DMS53 (cell line): ENCODE results near the gene SCG3.

Source experiments
- DNase-seq: peaks from one replicate; lab custom pipeline; 2025; lab: John Stamatoyannopoulos, UW

Gene SCG3

GRCh38 chr15:51678096-51678495, 3.2 kb upstream of the SCG3 start:
- no peak for DNase-seq

DNA sequence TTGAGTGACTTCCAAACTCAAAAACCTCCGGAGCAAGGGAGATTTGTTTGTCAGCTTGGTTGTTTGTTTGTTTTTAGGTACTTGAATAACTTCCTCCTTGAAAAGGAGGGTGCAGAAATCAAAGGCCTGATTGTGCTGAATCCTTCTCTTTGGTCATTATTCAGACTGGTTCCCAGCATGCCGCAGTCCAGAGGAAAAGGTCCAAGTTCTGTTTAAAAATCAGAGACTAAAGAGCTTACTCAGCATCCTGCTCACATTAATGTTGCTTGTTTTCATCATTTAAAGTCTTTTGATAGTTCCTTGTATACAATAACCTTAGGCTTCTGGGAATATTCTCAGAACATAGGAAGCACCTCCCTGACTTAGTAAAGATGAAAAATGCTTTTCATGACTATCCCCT, 982 bp upstream of the SCG3 start:
- peak; percentile 17 for DNase-seq

- peak; percentile 53 for DNase-seq
Measured at GRCh38 chr15:51687565-51687964, 6.3 kb downstream of the SCG3 start.

DNA sequence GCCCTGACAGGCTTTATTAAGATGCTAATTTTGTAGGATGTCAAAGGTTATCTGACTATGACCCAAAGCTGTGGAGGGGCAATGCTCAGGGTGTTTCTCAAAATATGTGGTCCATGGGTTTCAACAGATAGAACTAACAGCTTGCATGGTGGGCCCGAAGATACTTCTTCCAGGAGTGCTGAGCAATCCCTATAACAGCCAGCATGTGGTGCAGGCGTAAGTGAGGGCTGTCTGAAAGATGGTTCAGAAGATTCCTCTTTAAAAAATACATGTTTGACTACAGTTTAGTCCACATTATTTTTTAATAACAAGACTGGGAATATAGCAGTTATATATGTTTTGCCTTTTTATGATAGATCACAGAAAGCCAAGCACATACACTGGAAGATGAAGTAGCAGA, 7.6 kb downstream of the SCG3 start:
- DNase-seq: no peak

GRCh38 chr15:51692154-51692553, 10.9 kb downstream of the SCG3 start:
- no peak for DNase-seq

DNA sequence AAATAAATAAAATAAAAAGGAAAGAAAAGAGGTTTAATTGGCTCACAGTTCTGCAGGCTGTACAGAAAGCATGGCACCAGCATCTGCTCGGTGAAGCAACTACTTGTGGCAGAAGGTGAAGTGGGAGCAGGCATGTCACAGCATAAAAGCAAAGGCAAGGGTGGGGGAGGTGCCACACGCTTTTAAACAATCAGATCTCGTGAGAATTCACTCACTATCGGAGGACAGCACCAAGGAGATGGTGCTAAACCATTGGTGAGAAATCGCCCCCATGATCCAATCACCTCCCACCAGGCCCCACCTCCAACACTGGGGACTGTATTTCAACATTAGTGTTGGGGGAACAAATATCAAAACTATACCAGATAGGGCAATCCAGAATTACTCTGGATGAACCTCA, 15.3 kb downstream of the SCG3 start:
- DNase-seq: no peak

DNA sequence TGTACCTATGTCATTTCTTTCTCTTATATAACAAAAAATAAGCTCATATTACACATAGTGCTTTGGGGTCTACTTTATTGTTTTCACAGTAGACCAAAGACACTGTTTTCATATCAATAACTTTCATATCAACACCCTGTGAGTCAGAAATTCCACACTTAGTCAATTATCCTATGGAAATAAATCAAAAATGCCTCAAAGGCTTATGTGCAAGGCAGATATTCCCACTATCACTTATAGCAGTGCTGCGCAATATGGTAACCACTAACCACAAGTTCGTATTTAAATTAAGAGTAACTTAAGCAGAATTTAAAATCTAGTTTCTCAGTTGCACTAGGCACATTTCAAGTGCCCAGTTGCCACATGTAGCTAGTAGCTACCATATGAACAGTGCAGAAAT, 15.9 kb downstream of the SCG3 start:
- no peak for DNase-seq

GRCh38 chr15:51699373-51699772, 18.1 kb downstream of the SCG3 start:
- no peak for DNase-seq

DNA sequence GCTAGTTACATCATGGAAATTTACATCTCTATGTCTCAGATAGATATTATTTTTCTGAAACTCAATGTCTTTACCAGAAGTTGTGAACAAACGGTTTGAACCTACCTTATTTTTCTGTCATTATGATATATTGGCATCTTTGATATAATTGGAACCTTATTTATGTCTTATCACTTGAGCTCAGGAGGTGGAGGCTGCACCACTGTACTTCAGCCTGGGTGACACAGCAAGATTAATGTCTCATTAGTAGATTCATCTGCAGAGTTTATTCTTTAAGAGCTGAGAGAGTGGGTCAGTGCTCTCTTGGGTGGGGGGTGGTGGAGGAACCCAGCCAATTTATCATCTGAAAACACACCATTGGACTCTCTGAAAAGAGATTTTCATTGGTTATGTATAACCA, 21.4 kb downstream of the SCG3 start:
- DNase-seq: no peak

GRCh38 chr15:51706291-51706690, 25.0 kb downstream of the SCG3 start:
- DNase-seq: no peak

GRCh38 chr15:51706926-51707608, 25.8 kb downstream of the SCG3 start:
- peak; percentile 16 for DNase-seq

DNA sequence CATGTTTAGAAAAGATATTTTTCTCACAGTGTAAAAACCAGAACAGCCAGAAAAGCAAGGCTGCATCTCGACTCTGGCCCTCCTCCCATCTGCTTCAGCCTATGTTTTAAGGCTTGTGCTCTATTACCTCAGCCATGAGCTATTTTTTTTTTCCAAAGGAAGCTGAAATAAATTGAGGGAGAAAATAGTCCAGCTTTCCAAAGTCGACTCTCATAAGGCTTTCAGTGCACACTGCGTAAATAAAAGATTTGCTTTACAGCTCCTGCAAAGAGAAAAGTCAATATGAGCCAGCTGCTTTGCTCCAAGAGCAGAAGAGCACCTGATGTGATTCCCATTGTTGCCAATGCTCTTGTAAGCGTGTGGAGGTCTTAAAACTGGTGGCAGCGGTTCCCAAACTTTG, 26.7 kb downstream of the SCG3 start:
- peak; percentile 91 for DNase-seq

GRCh38 chr15:51709031-51709430, 27.7 kb downstream of the SCG3 start:
- peak; percentile 34 for DNase-seq

GRCh38 chr15:51714162-51714561, 32.9 kb downstream of the SCG3 start:
- DNase-seq: no peak

DNA sequence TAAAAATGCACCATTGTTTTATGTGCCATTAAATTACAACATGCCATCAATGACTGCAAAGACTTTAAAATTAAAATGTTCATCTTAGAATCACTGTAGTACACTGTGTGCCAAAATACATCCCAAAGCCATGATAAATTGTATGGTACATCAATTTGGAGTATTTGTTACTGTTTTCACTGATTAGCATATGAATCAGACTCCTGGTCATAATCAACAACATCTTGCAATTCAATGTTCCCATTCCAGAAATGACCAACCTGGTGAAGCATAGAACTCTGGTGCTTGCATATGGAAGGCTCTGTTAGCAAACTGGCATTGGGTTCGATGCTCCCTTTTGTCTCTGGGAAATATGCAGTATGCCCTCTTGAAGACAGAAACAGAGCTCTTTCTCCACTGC, 33.6 kb downstream of the SCG3 start:
- DNase-seq: no peak

DNA sequence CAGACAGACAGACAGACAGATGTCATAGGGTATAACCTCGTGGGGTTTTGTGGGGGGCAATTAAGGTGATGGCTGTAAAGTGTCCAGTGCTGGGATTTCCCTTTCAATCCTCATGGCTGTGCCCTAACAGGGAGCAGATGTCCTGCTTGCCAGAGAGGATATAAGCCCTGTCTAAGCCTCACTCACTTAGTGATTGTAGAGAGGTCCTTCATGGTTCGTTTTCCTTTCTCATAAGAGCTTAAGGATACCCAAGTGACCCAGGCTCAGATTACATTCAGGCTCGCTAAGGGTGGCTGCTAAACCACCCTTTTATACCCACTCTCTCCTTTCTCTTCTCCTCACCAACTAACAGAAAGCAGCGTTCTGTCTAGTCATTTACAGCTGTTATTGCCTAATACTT, 36.9 kb downstream of the SCG3 start:
- peak; percentile 45 for DNase-seq

DNA sequence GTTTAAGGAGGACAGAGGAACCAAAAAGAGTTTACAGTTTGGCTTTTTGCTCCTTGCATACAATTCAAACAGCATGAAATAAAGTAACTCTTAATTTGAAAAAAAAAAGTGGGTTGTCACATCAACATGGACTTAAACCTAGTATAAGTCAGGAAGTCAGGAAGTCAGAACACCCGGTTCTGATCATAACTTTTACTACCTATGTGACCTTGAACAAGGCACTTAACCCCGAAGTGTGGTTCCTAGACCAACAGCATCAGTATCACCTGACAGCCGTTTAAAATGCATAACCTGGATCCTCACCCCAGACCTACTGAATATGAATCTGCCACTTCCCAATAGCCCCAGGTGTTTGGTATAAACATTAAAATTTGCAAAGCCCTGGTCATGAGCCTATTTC, 37.4 kb downstream of the SCG3 start:
- no peak for DNase-seq

DNA sequence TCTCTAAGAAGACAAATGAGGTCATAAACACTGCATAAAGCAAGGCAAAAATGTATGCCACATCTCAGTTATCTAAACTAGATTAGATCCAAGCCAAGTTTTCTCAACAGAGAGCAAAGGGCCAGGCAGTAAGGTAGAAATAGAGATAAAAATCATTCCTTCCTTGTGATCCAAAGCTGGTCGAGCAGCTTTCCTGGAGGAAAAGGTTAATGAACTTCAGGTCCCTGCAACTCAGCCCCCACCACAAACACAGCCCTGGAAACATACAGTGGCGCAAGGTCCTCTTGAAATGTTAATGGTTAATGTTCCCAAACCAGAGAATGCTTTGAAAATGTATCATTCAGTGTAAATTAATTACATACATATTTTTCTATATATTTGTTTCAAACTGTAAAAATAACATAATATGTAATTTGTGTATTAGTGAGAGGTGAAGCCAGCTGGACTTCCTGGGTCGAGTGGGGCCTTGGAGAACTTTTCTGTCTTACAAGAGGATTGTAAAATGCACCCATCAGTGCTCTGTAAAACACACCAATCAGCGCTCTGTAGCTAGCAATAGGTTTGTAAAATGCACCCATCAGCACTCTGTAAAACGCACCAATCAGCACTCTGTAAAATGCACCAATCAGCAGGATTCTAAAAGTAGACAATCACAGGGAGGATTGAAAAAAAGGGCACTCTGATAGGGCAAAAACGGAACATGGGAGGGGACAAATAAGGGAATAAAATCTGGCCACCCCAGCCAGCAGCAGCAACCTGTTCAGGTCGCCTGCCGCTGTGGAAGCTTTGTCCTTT, 39.1 kb downstream of the SCG3 start:
- no peak for DNase-seq

GRCh38 chr15:51721199-51721960, 40.1 kb downstream of the SCG3 start:
- no peak for DNase-seq

- DNase-seq: no peak
Measured at GRCh38 chr15:51724199-51724598, 42.9 kb downstream of the SCG3 start.

DNA sequence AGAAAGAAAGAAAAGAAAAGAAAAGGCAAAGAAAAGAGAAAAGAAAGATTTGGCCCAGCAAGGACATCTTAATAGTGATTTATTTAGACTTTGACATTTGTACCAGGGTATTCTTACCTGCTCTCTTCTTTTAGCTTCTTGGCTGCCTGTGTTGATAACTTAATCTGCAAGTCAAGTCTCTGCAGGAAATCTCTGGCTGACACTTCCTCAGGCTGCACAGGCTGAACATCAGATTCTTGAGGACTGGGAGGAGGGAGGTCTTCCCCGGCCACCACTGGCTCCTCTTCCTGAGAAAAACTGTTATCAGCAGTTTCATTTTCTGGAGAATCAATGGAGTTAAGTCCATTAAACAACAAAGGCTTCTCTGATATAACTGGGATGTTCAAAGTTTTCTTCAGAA, 43.4 kb downstream of the SCG3 start:
- no peak for DNase-seq

DNA sequence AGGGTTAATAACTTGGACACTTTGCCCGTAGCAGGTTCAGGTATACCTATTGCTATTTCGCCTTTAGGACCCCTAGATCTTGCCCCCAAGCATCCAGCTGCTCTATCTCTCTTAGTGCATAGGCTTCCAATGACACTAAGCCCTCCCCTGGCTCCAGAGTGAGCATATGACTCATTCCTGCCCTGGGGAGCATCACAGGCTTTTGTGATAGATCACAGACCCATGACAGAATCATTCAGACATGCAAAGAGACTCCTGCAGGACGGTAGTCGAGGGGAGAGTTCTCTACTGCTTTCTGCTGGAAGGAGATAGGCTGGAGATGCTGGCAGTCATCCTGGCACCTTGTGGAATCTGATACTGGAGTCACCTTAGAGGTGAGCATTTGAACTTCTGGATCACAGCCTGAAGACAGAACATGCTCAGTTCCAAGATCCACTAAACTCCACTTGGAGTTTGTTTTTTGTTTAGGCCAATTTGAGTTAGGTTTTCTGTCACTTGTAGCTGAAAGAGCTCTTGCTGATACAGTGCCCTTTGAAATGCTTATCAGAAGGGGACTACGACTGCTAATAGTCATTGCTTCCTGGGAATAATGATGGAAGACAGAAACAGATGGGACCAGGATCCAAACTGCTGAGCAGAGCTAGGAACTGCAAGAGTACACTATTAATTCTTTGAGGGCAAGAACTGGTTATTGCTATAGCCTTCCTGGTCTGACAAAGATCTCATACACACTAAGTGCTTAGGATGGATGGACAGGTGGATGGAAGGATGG, 45.2 kb downstream of the SCG3 start:
- peak; percentile 94 for DNase-seq
